ENCODE data around the gene FGG. TPM values are rescaled to one million over a fixed set of nuclear protein-coding genes. Genes with fewer than 3 reads are reported as not detected.

Gene FGG
- total and polyA plus RNA-seq, 11 donors: 0.35 to 1.0 (median 0.50) TPM; not detected in 8

Other genes with a start within 250 kb of the FGG start
- gene DCHS2, start 120.9 kb downstream of the FGG start, total RNA-seq: under 1 TPM in 5 of 9 donors, not detected in 4; 0.10 to 0.49 (median 0.16) TPM
- under 1 TPM in 1 of 2 donors, not detected in 1; under 0.01 TPM for gene DCHS2, start 120.9 kb downstream of the FGG start, polyA plus RNA-seq
- 10 to 100 TPM; 26.2 to 52.3 (median 40.5) TPM for gene PLRG1, start 62.3 kb downstream of the FGG start, total RNA-seq
- gene PLRG1, start 62.3 kb downstream of the FGG start, polyA plus RNA-seq: 10 to 100 TPM; 25.4 to 40.9 TPM
- 1 to 10 TPM in 1 of 9 donors, under 1 TPM in 1, not detected in 7; 0.25 to 1.6 TPM for gene FGB, start 49.6 kb downstream of the FGG start, total RNA-seq
- under 1 TPM in 1 of 2 donors, not detected in 1; 0.46 TPM for gene FGB, start 49.6 kb downstream of the FGG start, polyA plus RNA-seq
- gene FGA, start 21.9 kb downstream of the FGG start, total RNA-seq: under 1 TPM in 2 of 9 donors, not detected in 7; 0.25 to 0.77 TPM
- under 1 TPM in 1 of 2 donors, not detected in 1; 0.32 TPM for gene FGA, start 21.9 kb downstream of the FGG start, polyA plus RNA-seq
- gene LRAT, start 131.3 kb upstream of the FGG start, total RNA-seq: under 1 TPM in 2 of 9 donors, not detected in 7; 0.33 to 0.86 TPM
- not detected for gene LRAT, start 131.3 kb upstream of the FGG start, polyA plus RNA-seq
- under 1 TPM in 2 of 9 donors, not detected in 7; 0.23 to 0.36 TPM for gene RBM46, start 168.6 kb upstream of the FGG start, total RNA-seq
- gene RBM46, start 168.6 kb upstream of the FGG start, polyA plus RNA-seq: not detected

Data from heart left ventricle (tissue), 11 donors.